Smooth muscle cell (in vitro differentiated cells): ENCODE measurements around the gene GLIS1. TPM values are rescaled to one million over a fixed set of nuclear protein-coding genes. Genes with fewer than 3 reads are reported as not detected.

Experiments used
- DNase-seq: peaks from one replicate; lab custom pipeline; 2025; ENCODE audit not compliant: unreplicated experiment; lab: John Stamatoyannopoulos, UW
- H2AFZ ChIP-seq: fragments of 200-600 bp; sonication (generic); 2 replicates; pipeline ENCODE4 v1.6.0; 2016; ENCODE audit warnings: antibody characterized with exemption, low read depth, mild to moderate bottlenecking
- H3F3A ChIP-seq: fragments of 200-600 bp; sonication (generic); 2 replicates; pipeline ENCODE4 v1.6.0; 2017; ENCODE audit warnings: antibody characterized with exemption, low read depth
- H3K27ac ChIP-seq: fragments of 200-600 bp; sonication (generic); 2 replicates; pipeline ENCODE4 v1.5.1; 2016; ENCODE audit warnings: low read depth, mild to moderate bottlenecking
- H3K27me3 ChIP-seq: fragments of 200-600 bp; sonication (generic); 2 replicates; pipeline ENCODE4 v1.6.1; 2016; ENCODE audit warnings: low read depth, mild to moderate bottlenecking
- H3K36me3 ChIP-seq: fragments of 200-600 bp; sonication (generic); 2 replicates; pipeline ENCODE4 v1.5.1; 2016; ENCODE audit warnings: low read depth
- H3K4me1 ChIP-seq: fragments of 200-600 bp; sonication (generic); 2 replicates; pipeline ENCODE4 v1.5.1; 2016; ENCODE audit warnings: low read depth
- H3K4me2 ChIP-seq: fragments of 200-600 bp; sonication (generic); 2 replicates; pipeline ENCODE4 v1.6.0; 2016; ENCODE audit warnings: mild to moderate bottlenecking
- H3K4me3 ChIP-seq: fragments of 200-600 bp; sonication (generic); 2 replicates; pipeline ENCODE4 v1.5.1; 2016; ENCODE audit warnings: mild to moderate bottlenecking
- H3K79me2 ChIP-seq: fragments of 200-600 bp; sonication (generic); 2 replicates; pipeline ENCODE4 v1.6.0; 2016; ENCODE audit warnings: low read depth, mild to moderate bottlenecking
- H3K9ac ChIP-seq: fragments of 200-600 bp; sonication (generic); 2 replicates; pipeline ENCODE4 v1.6.0; 2016; ENCODE audit warnings: low read depth
- H3K9me3 ChIP-seq: fragments of 200-600 bp; sonication (generic); replicated peaks from 2 replicates; pipeline ENCODE4 v1.5.1; 2016; ENCODE audit warnings: low read depth
- H4K20me1 ChIP-seq: fragments of 200-600 bp; sonication (generic); 2 replicates; pipeline ENCODE4 v1.6.0; 2016; ENCODE audit warnings: low read depth
- CTCF ChIP-seq: fragments of 200-600 bp; sonication (generic); IDR thresholded peaks from 2 replicates; pipeline ENCODE4 v1.5.1; 2017; ENCODE audit warnings: borderline replicate concordance, mild to moderate bottlenecking, antibody characterized with exemption; ENCODE audit not compliant: insufficient read depth, poor library complexity, severe bottlenecking
- WGBS: methylation state at CpG from one replicate; pipeline ENCODE4 v1.1.7; 2016; ENCODE audit warnings: low lambda C conversion rate; 5-methylcytosine and 5-hydroxymethylcytosine counted together
- polyA plus RNA-seq: library from polyadenylated mRNA; unstranded; fragments of >200 nt; fragmentation: Nextera tagmentation; extraction: Ambion mirVana; gene quantifications from 2 replicates; pipeline ENCODE4 v1.2.1, GENCODE V29; 2016
- total RNA-seq: library from RNA; depleted of rRNA; stranded (reverse); fragments of >200 nt; gene quantifications from 2 replicates; pipeline ENCODE4 v1.2.3, GENCODE V29; 2014

Gene GLIS1
- total and polyA plus RNA-seq, 2 experiments from 2014 or later = 0.36 to 4.9 TPM

- H3K36me3 ChIP-seq = no peaks in the 10 kb centered on the region
- 55% methylated on average over 8 of the region's 8 CpGs for WGBS
- H3K27me3 ChIP-seq = no peaks in the 10 kb centered on the region
- no peak for DNase-seq
- H3K4me2 ChIP-seq = no peak overlapping the region
- no peak overlapping the region for H3K4me3 ChIP-seq
- no peak overlapping the region for H3K9ac ChIP-seq
- no peaks in the 10 kb centered on the region for H3F3A ChIP-seq
- H2AFZ ChIP-seq = no peak overlapping the region
- no peak overlapping the region for H3K27ac ChIP-seq
- H3K79me2 ChIP-seq = no peaks in the 10 kb centered on the region
- no peaks in the 10 kb centered on the region for H3K4me1 ChIP-seq
- no peaks in the 10 kb centered on the region for H3K9me3 ChIP-seq
- H4K20me1 ChIP-seq = no peaks in the 10 kb centered on the region
- no peak for TF ChIP-seq CTCF
Measured at GRCh38 chr1:53693339-53693738, 45.6 kb downstream of the GLIS1 start.

- DNase-seq = no peak
- Histone ChIP-seq H3K4me3 (no peak overlapping the region), H3K4me2 (no peak overlapping the region), H3K4me1 (peaks cover 3% of the 10 kb centered on the region), H4K20me1 (no peaks in the 10 kb centered on the region), H3K27me3 (no peaks in the 10 kb centered on the region), H3K27ac (no peak overlapping the region), H3F3A (no peaks in the 10 kb centered on the region), H3K79me2 (no peaks in the 10 kb centered on the region), H2AFZ (no peak overlapping the region), H3K36me3 (no peaks in the 10 kb centered on the region), H3K9me3 (no peaks in the 10 kb centered on the region), H3K9ac (no peak overlapping the region)
- TF ChIP-seq CTCF = no peak
- WGBS = 97% methylated on average over 7 of the region's 7 CpGs
Measured at GRCh38 chr1:53691326-53691725, 47.6 kb downstream of the GLIS1 start.

- 94% methylated on average over 11 of the region's 11 CpGs for WGBS
Measured at GRCh38 chr1:53690411-53690810, 48.6 kb downstream of the GLIS1 start.

More at GRCh38 chr1:53690411-53690810, 48.6 kb downstream of the GLIS1 start:
- Histone ChIP-seq H3K27me3 (no peaks in the 10 kb centered on the region), H3K9me3 (no peaks in the 10 kb centered on the region), H2AFZ (no peak overlapping the region), H3K27ac (no peak overlapping the region), H3K79me2 (no peaks in the 10 kb centered on the region), H3K4me1 (peaks cover 12% of the 10 kb centered on the region), H3K36me3 (no peaks in the 10 kb centered on the region), H3K4me2 (no peak overlapping the region), H3F3A (no peaks in the 10 kb centered on the region), H3K9ac (no peak overlapping the region), H4K20me1 (no peaks in the 10 kb centered on the region), H3K4me3 (no peak overlapping the region)
- no peak for DNase-seq
- no peak for TF ChIP-seq CTCF
